ENCODE measurements around the gene TMEM53.
"Not testable (repeated sequence)": the region's sequence is repeated elsewhere in the genome, so short reads cannot be mapped to it uniquely, and the experiment has no call there.

Gene TMEM53

GRCh38 chr1:44674113-44675000 is at the start of gene TMEM53, which contains the start of gene ARMH1:
Gene TMEM53 (minus strand): TSS chr1:44674481. CDS start chr1:44674391, 90 bp downstream.
Gene ARMH1 (plus strand): TSS chr1:44674714. CDS start chr1:44689698, 14,984 bp downstream.
- peak; percentile 97 for DNase-seq (ENCODE audit: low spot score)

DNA sequence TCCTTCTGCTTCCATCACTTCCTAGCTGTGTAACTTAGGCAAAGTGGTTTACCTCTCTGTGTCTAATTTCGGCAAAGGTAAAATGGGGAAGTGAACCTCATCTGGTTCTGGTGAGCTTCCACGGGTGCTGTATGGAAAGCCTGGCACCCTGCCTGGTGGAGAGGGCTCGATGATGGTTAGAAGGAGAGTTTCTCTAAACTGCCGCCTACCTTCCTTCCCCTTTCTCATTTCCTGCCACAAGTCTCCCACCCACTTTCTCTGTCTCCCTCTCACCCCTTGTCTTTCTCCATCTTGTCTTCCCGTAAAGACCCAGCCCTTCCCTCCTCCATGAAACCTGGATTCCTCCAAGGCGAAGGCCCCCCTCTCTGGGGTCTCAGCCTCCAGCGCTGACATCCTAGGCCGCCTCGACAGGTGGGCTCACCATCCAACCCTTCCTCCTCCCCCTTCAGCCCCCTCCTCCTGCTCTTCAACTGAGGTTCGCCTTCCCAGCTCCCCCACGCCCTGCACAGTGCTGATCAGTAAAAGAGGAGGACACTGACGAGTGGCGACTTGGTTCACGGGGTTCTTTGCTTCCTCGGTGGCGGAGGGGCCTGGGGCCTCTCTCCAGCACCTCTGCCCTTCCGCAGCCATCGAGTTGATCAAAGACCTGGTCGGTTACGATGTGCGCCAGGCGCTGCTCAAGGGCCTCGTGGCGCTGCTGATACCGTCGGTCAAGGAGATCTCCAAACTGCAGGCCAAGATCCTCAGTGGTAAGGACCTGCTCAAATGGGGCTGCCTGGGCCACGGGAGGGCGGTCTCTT is 49.4 kb upstream of the TMEM53 start:
- no peak for DNase-seq (ENCODE audit: low spot score)

DNA sequence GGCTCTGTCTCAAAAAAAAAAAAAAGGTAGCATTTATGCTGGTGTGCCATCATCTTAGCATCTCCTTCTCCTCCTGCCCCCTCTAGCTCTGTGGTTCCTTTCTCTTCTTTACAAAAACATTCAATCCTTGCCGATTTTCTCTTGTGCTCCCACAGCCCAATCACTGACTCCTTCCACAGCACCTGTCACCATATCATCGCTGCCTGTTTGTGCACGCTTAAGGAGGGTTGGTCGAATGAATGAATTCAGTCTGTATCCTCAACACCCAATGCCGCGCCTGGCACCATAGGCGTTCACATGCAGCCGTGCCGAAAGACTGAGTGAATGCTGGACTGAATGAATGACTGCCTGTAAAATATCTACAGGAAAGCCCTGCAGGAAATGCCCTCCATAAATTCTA is 48.8 kb upstream of the TMEM53 start:
- DNase-seq (ENCODE audit: low spot score), result no peak

- DNase-seq (ENCODE audit: low spot score), result no peak
These were observed 47.4 kb upstream of the TMEM53 start for GRCh38 chr1:44721485-44722361.

DNA sequence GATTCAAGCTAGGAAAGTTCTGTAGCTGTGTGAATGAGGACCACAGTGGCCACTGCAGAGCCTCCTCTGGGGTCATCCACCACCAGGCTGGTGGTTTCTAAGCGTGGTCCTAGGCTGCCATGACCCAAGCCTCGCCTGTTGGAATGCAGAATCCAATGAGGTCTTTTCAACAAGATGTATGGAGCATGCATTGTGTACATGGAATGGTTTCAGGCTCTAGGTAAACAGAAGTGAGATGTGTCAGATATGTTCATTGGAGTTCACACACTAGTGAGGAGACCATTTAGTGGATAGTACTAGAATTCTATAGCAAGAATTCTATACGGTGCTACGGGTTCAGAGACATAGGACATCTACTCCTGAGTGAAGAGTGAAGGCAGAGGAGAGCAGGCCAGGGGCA is 46.0 kb upstream of the TMEM53 start:
- no peak for DNase-seq (ENCODE audit: low spot score)

DNA sequence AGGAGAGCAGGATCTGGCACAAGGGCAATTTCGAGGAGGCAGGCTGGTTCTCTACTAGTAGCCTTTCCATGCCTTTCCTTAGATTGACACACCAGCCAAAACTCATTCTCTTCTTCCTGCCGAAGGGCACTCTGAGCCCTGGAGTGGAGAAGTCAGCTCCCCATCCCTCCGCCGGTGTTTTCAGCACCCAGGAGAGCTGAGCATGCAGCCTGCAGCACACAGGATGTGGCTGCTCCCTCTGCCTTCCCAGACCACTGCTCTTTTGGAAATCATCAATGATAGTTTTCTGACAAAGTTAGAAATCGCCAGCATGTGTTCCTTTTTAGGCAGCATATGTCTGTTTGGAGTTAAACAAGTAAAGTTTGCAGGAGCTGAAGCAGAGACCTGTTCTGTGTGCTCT is 45.0 kb upstream of the TMEM53 start:
- no peak for DNase-seq (ENCODE audit: low spot score)

DNA sequence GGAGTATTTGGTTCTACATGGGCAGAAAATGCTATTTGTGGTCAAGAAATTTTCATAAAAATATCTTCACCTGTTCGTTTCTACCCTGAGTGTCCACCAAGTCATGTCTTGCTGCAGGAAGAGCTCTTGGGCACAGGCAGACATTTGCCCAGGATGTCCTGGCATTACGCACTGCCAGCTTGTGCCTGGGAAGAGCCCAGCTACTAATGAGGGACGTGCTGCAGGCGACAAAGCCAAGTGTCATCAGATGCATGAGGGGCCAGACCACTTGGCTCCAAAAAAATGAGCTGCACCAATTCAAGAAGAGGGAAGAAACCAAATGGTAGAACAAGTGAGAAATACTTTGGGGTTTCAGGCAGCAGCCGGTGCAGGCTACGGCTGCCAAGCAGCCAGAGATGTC is 43.8 kb upstream of the TMEM53 start:
- DNase-seq (ENCODE audit: low spot score), result no peak

DNA sequence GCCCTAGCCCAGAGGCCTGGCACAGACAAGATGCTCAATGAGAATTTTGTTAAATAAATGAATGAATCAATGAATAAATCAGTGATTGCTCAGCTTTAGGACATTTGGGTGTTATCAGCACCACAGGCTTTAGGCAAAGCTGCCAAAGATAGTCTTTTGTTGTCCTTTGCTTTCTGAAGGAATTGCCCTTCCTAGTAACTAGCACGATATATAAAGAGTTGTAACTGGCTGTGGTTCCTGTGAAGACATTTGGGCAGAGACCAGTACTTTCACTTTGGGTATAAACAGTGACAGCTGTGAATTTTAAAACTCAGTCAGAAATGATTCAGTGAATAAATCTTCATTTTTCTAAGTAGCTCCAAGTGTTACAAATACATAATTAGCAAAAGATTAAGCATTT is 43.4 kb upstream of the TMEM53 start:
- no peak for DNase-seq (ENCODE audit: low spot score)

DNA sequence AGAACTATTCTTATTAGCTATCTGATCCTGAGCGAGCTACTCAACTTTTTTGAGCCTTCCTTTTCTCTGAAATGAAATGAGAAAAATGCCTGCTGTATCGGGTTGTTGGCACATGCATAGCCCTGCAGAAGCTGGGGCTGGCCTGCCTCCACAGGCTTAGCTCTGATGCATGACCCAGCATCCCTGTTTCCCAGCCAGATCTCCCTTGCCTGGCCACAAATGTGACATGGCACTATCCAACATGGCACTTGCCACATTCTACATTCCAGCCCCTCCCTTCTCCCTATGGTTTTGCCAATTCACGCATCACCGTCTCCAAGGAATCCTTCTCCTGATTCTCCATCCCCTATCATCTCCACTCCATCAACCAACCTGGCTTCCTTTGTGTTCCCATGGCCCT is 42.9 kb upstream of the TMEM53 start:
- no peak for DNase-seq (ENCODE audit: low spot score)

DNA sequence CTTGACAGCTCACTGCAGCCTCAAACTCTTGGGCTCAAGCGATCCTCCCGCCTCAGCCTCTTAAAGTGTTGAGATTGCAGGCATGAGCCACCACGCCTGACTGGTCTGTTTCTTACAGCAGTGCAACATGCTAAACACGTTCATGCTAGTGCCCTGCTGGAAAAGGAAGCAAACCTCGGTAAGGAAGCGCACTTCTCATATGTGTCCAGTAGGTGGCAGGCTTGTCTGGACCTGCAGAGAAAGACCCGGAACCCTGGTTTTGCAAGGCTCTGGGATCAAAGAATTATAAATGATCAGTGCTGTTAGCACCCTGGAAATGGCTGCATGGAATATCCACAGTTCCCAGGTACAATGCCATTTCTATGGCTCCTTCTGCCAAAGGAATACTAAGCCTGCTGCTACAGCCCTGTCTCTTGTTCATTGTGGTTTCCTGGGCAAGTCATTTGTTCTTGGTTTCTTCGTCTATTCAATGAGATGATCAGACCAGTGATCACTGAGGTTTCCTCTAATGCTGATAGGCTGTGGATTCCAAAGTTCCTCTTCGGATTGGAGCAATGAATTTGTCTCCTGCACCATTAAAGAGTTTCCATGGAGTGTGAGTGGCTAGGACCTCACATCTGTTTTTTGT is 40.8 kb upstream of the TMEM53 start:
- peak; percentile 77 for DNase-seq (ENCODE audit: low spot score)

- no peak for DNase-seq (ENCODE audit: low spot score)
These were observed 40.3 kb upstream of the TMEM53 start for GRCh38 chr1:44714532-44714931.

DNA sequence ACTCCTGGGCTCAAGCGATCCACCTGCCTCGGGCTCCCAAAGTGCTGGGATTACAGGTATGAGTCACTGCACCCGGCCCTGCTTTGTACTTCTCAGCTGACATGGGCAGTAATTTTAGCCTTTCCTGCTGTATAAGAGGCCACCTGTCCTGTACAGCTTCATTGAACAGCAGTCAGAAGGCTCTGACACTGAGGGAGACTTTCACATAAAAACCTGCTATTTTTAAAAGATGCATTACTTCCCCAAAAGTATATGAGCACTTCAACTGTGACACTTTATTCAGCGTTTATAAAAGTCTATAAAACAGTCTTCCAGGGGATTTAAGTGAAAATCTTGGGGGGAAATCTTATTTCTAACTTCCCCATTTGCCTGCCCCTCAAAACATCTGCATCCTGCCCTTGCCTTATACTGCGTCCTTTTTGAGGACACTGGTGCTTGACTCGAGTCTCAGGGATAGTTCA is 39.1 kb upstream of the TMEM53 start:
- no peak for DNase-seq (ENCODE audit: low spot score)

GRCh38 chr1:44707959-44708831 is 33.9 kb upstream of the TMEM53 start:
- DNase-seq (ENCODE audit: low spot score), result peak; percentile 36

GRCh38 chr1:44707112-44707881 is 33.0 kb upstream of the TMEM53 start:
- DNase-seq (ENCODE audit: low spot score), result no peak

DNA sequence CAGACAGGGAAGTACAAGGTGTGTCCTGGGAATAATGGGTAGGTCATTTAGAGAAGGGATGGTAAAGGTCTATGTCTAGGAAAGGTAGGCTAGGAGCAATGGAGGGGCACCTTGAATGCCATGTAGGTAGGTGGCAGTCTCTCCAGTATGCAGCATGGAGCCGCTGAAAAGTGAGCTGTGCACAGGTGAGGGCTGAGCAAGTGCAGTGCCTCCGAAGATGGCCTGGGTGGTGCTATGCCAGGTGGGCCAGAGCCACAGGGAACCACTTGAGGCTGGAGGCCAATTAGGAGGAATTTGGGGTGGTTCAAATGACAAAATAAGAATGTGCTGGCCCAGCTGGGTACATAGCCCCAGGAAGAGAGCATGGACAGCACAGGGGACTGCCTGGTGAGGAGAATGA is 31.7 kb upstream of the TMEM53 start:
- no peak for DNase-seq (ENCODE audit: low spot score)

DNA sequence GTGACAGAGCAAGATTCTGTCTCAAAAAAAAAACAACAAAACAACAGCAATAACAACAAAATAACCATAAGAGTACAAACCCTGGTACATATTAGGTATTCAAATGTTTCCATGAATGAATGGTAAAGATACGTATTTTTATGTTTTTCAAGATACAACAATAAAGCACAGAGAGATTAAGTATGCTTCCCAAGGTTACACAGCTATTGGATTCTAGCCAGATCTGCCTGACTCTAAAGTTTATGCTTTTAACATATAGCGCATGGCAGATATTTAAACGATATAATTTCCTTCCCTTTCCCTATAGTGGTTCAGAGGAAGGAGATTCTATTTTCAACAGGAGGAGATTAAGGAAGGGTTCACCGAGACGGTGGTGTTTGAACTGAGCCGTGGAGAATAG is 31.2 kb upstream of the TMEM53 start:
- DNase-seq (ENCODE audit: low spot score), result no peak

- no peak for DNase-seq (ENCODE audit: low spot score)
These were observed 26.9 kb upstream of the TMEM53 start for GRCh38 chr1:44701141-44701573.

- no peak for DNase-seq (ENCODE audit: low spot score)
These were observed 26.3 kb upstream of the TMEM53 start for GRCh38 chr1:44700573-44700972.

- not testable (repeated sequence) for DNase-seq (ENCODE audit: low spot score)
These were observed 25.1 kb upstream of the TMEM53 start for GRCh38 chr1:44699375-44699774.

- no peak for DNase-seq (ENCODE audit: low spot score)
These were observed 23.9 kb upstream of the TMEM53 start for GRCh38 chr1:44698138-44698537.

Data from hematopoietic multipotent progenitor cell treated with erythropoietin and hydrocortisone succinate and interleukin-3 and kit ligand, for 17 days (in vitro differentiated cells).